Astrocyte of the spinal cord (primary cell): Measurements from ENCODE around the gene CDC25B.

Experiments used
- DNase-seq: peaks from one replicate; pipeline ENCODE4 v3.0.0; 2011; ENCODE audit warnings: low read depth, low spot score
- H3K4me3 ChIP-seq: 2 replicates; pipeline ENCODE4 v1.5.1; 2011; ENCODE audit warnings: low read depth, mild to moderate bottlenecking, low read length, moderate library complexity
- in situ Hi-C: cut with HindIII; loops from 2 replicates; pipeline ENCODE4 v1.10.0; 2017; ENCODE audit warnings: low sequenced_read_pairs
- TF ChIP-seq, protein P1 (sequence below): IDR thresholded peaks from 2 replicates; pipeline ENCODE4 v1.5.1; 2012; ENCODE audit warnings: low read depth, mild to moderate bottlenecking, low read length, inconsistent platforms

Gene CDC25B

DNA sequence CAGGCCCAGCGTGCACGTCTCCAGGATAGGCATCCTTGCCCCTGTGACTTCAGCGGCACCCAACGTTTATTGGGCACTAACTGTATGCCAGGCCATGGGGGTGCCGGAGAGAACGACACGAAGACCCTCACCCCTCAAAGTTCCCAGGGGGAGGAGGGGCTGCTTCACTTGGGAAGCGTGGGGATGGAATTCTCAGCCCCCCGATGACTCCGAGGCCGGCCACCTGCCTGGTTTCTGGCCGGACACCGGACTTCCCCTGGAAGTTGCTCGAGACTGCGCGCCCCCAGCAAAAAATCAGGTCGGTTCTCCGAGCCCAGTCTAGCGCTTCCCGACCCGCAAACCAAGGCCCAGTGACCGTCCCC is 50.2 kb downstream of the CDC25B start:
- no peak for DNase-seq
- H3K4me3 ChIP-seq, result peak overlapping the region; percentile 89
- TF ChIP-seq, protein P1, sequence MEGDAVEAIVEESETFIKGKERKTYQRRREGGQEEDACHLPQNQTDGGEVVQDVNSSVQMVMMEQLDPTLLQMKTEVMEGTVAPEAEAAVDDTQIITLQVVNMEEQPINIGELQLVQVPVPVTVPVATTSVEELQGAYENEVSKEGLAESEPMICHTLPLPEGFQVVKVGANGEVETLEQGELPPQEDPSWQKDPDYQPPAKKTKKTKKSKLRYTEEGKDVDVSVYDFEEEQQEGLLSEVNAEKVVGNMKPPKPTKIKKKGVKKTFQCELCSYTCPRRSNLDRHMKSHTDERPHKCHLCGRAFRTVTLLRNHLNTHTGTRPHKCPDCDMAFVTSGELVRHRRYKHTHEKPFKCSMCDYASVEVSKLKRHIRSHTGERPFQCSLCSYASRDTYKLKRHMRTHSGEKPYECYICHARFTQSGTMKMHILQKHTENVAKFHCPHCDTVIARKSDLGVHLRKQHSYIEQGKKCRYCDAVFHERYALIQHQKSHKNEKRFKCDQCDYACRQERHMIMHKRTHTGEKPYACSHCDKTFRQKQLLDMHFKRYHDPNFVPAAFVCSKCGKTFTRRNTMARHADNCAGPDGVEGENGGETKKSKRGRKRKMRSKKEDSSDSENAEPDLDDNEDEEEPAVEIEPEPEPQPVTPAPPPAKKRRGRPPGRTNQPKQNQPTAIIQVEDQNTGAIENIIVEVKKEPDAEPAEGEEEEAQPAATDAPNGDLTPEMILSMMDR, result no peak
- in situ Hi-C loops, result no loop called here

DNA sequence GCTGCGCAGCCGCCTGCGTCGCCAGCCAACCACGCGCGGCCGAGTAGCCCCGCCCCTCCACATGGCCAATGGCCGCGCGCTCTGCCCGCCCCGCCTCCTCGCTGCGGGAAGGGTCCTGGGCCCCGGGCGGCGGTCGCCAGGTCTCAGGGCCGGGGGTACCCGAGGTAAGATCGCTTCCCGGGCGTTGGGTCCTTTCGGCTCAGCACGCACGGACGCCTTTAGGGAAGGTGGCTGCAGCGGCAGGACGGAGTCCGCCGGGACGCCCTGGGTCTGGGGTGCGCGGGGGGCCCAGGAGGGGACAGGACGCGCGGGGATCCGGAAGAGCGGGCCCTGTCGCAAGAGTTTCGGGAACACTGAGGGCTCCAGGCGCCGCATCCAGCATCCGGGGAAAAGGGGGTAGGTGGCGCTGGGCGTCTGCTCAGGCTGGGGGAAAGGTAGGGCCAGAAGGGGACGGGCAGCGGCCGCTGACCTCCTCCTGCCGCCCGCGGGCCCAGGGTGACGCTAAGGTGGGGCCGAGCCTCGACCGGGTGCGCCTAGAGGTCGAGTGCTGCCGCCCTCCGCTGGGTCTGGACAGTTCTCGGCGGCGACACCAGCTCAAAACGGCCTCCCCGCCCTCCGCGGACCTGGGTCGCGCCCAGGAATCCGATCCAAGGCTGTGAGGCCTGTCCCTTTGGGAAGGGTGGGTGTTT is 50.8 kb downstream of the CDC25B start, which contains the start of gene MAVS:
Gene MAVS, plus strand, starts transcription at position 95 of the 689 bp plus-strand sequence. CDS start 7,791 bp downstream, outside the sequence.
- in situ Hi-C loops, result no loop called here
- peak within 1 kb of the TSS; percentile 89 for H3K4me3 ChIP-seq
- peak; percentile 70 for DNase-seq
- TF ChIP-seq, protein P1, result no peak

DNA sequence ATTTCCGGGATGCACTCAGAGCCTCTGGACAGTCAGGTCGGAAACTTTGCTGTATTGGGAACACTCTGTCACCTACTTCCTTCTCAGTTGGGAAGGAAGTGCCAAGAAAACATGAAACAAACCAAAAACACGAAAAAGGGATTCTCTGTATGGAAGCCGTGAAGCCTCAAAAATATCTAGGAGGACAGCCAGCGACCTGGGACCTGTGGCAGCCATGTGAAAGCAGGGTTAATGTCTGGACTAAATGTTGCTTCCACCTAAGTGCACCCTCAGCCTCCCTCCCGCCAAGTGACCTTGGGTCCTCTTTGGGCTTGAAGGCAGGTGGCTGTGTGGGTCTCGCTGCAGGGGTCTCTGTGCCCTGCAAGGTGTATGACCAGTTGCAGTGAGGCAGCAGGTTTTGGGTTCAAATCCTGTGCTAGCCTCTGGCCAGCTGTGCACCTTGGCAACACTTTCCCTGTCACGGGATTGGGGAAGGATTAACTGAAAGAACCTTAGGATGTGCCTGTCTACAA is 51.4 kb downstream of the CDC25B start:
- TF ChIP-seq, protein P1, result no peak
- peak overlapping the region; percentile 89 for H3K4me3 ChIP-seq
- in situ Hi-C loops, result no loop called here
- no peak for DNase-seq

DNA sequence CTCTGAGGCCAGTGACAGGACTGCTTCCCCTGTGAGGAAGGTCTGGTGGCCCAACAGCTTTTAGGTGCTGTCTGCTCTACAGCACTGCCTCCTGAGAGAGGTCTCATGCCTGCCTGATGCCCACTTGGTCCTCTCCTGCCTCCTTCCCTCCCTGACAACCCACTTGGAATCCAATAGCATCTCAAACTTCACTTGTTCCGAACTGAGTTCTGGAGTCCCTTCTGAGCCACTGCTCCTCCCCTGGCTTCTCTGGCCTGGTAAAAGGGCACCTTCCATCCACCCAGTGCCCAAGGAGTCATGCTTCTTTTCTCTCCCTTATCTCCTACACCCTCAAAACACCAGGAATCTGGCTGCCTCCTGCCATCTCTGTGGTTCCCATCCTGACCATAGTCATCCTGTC is 52.5 kb downstream of the CDC25B start:
- in situ Hi-C loops, result no loop called here
- no peak overlapping the region for H3K4me3 ChIP-seq
- no peak for DNase-seq
- TF ChIP-seq, protein P1, result no peak

DNA sequence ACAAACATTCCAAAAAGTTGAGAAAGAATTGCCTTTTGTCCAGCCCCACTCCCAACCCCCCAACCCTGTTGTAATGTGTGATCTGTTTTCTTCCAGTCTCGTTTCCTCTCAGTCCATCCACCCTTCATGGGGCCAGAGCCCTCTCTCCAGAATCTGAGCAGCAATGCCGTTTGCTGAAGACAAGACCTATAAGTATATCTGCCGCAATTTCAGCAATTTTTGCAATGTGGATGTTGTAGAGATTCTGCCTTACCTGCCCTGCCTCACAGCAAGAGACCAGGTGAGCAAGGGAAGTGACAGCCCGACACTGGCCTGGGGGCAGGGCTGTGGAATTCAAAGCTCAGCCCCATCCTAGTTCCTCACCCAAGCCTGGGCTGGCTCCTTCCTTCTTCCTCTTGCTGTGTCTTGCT is 58.4 kb downstream of the CDC25B start:
- in situ Hi-C loops, result no loop called here
- H3K4me3 ChIP-seq, result no peak overlapping the region
- TF ChIP-seq, protein P1, result no peak
- DNase-seq, result no peak
